Hypothalamus (tissue), 51 donors: Measurements from ENCODE around the gene OR2F2.

Experiments
- DNase-seq, 51 donors: peaks; one replicate each; lab custom pipeline; 2025; lab: John Stamatoyannopoulos, UW

OR2F2 gene

DNA sequence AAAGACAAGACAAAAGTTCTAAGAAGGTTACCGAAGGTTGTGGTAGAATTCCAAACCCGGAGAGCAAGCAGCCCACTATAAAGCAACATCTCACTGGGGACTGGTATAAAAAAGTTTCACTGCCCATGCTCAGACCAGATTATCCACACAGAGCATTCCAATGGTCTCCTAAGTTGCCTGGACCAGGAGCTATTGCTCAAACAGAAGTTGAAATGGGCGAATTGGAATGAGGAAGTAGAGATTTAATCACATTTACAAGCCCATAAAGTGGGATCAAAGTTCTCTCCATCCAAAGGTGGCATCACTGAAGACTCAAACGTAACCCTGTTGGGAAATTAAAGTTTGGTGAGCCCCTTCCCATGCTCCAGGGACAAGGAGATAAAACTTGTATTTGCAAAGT, 39.4 kb downstream of the OR2F2 start:
- no peak for DNase-seq

GRCh38 chr7:143975617-143976016, 40.6 kb downstream of the OR2F2 start:
- no peak for DNase-seq

DNA sequence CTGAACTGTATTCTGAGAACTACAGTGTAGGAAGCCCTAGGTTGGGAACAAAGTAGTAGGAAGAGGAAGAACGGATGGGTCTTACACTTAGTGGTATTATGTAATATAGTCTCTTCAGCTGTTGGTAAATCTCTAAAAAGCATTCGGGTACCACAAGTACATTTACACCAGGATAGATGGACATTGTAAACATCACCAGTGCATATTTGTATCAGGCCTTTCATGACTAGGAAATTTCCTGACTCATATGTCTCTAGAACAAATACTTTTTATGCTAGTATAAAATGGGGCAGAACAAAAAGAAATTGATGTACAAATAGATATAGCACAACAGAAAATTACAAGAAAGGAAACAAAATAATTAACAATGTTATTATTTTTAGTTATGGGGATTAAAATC, 43.6 kb downstream of the OR2F2 start:
- no peak for DNase-seq

DNA sequence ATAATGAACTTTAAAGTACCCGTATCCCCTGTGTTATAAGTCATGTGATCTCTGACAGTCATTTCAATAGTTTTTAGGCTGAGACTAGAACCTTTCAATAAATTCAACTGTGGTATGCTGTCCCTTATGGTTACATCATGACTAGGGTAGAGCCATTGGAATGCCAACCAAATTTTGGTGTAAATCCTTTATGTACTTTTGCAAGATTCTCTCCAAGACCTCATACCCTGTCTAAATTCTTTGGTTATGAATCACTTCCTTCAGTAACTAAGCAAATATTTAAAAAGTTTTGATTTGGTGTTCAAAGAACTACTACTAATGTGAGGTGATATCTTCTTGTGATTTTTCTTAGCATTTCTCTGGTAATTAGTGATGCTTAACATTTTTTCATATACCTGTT, 44.3 kb downstream of the OR2F2 start:
- no peak for DNase-seq

DNA sequence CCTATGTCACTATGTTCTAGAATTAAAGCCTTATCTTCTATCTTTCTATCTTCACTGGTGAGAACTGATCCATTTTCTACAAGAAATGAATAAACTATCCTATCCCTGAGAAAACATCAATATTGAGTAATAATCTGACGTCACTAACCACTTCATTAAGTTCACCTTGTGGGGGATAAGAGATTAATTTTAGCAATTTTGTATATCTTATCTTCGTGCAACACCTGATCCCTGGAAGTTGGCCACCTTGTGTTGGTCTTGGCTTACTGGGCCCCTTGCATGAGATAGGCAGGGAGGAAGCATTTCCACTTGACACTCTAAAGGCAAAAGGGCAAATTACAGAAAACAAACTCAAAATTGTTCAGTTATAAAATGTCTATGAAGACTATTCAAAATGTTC, 45.0 kb downstream of the OR2F2 start:
- DNase-seq: no peak

DNA sequence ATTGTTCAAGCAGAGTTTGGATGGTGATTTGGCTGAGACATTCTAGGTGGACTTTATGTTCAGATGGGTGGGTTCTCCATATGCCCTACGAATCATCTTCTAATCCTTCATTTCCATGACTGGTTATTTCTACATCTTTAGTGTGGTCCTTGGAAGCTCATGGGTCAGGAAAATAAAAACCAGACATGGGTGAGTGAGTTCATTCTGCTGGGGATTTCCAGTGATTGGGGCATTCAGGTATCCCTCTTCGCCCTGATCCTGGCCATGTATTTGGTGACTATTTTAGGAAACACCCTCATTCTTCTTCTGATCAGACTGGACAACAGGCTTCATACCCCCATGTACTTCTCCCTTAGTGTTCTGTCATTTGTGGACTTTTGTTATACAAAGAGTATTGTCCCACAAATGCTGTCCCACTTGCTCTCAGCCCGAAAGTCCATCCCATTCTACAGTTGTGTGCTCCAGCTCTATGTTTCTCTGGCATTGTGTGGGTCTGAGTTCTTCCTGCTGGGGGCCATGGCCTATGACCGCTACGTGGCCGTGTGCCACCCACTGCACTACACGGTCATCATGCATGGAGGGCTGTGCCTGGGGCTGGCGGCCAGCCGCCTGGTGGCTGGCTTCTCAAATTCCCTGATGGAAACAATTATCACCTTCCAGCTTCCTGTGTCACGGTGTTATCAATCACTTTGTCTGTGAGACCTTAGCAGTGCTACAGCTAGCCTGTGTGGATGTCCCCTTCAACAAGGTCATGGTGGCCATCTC, 45.9 kb downstream of the OR2F2 start:
- DNase-seq: no peak

DNA sequence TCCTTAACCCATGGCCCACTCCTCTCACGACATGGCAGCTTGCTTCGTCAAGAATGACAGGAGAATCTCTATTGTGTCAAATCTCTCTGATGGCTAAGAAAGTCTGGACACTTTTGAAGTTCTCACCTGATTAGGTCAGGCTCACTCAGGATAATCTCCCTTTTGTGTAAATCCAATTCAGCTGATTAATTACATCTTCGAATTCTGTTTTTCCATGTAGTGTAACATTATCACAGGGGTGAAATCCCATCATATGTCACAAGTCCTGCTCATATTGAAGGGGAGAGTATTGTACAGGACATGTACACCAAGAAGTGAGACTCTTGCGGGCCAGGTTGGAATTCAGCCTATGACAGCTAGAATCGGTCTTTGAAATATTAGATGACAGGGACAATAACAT, 48.9 kb downstream of the OR2F2 start:
- DNase-seq: no peak
